Keratinocyte (primary cell): ENCODE measurements around the gene NATD1. TPM values are rescaled to one million over a fixed set of nuclear protein-coding genes. Genes with fewer than 3 reads are reported as not detected.

Source experiments
- DNase-seq: peaks from one replicate; pipeline ENCODE4 v3.0.0-alpha.2; 2011; ENCODE audit warnings: low read depth, missing footprints, low spot score
- FAIRE-seq: peaks from 2 replicates; lab custom pipeline; 2011; peaks lifted over from hg19 to GRCh38; lab: Jason Lieb, UNC
- H2AFZ ChIP-seq: 2 replicates; pipeline ENCODE4 v1.6.0; 2012; ENCODE audit warnings: low read length, control low read depth, inconsistent platforms; ENCODE audit not compliant: control insufficient read depth
- H3K27ac ChIP-seq: 2 replicates; pipeline ENCODE4 v1.5.1; 2011; ENCODE audit warnings: low read length; ENCODE audit not compliant: control insufficient read depth, insufficient read depth
- H3K27me3 ChIP-seq: 3 replicates; pipeline ENCODE4 v1.6.0; 2011; ENCODE audit warnings: low read length; ENCODE audit not compliant: control insufficient read depth, insufficient read depth; ENCODE audit errors: extremely low read depth
- H3K36me3 ChIP-seq, 2 experiments: 2 replicates in 1 of 2; 3 replicates in 1 of 2; pipeline ENCODE4 v1.5.1; 2011; ENCODE audit warnings: low read length in 2 of 2, mild to moderate bottlenecking in 1 of 2; ENCODE audit not compliant: control insufficient read depth in 2 of 2, insufficient read depth in 2 of 2; ENCODE audit errors: extremely low read depth in 1 of 2
- H3K4me1 ChIP-seq: 3 replicates; pipeline ENCODE4 v1.5.1; 2011; ENCODE audit warnings: low read length; ENCODE audit not compliant: control insufficient read depth, insufficient read depth; ENCODE audit errors: extremely low read depth
- H3K4me2 ChIP-seq: 3 replicates; pipeline ENCODE4 v1.6.0; 2011; ENCODE audit warnings: low read depth, low read length; ENCODE audit not compliant: control insufficient read depth, insufficient read depth; ENCODE audit errors: extremely low read depth
- H3K4me3 ChIP-seq, 3 experiments: fragments of 200-600 bp in 1 of 3; sonication (generic) in 1 of 3; 2 replicates in 2 of 3; 3 replicates in 1 of 3; pipeline ENCODE4 v1.5.1; 2011 to 2016; ENCODE audit warnings: low read length in 3 of 3, mild to moderate bottlenecking in 3 of 3, control low read depth in 2 of 3, inconsistent platforms in 1 of 3, low read depth in 1 of 3, mixed read lengths in 1 of 3, mixed run types in 1 of 3, moderate library complexity in 1 of 3; ENCODE audit not compliant: control insufficient read depth in 2 of 3, insufficient read depth in 2 of 3; ENCODE audit errors: extremely low read depth in 1 of 3
- H3K79me2 ChIP-seq: 2 replicates; pipeline ENCODE4 v1.6.0; 2012; ENCODE audit warnings: low read length; ENCODE audit not compliant: control insufficient read depth, insufficient read depth
- H3K9ac ChIP-seq: 3 replicates; pipeline ENCODE4 v1.6.0; 2011; ENCODE audit warnings: low read length; ENCODE audit not compliant: control insufficient read depth, insufficient read depth; ENCODE audit errors: extremely low read depth
- H3K9me1 ChIP-seq: 3 replicates; pipeline ENCODE4 v1.6.0; 2011; ENCODE audit warnings: low read length; ENCODE audit not compliant: control insufficient read depth, insufficient read depth; ENCODE audit errors: extremely low read depth
- H3K9me3 ChIP-seq: 2 replicates; pipeline ENCODE4 v1.5.1; 2012; ENCODE audit warnings: low read depth, low read length; ENCODE audit not compliant: control insufficient read depth
- H4K20me1 ChIP-seq: 3 replicates; pipeline ENCODE4 v1.6.0; 2011; ENCODE audit warnings: low read length; ENCODE audit not compliant: control insufficient read depth, insufficient read depth; ENCODE audit errors: extremely low read depth
- CTCF ChIP-seq, 3 experiments: IDR thresholded peaks in 1 of 3; conservative IDR thresholded peaks in 1 of 3; optimal IDR thresholded peaks in 1 of 3; 2 replicates in 2 of 3; 3 replicates in 1 of 3; pipeline versions ENCODE3 to v1.5.1; 2011; ENCODE audit warnings: low read length in 3 of 3, mild to moderate bottlenecking in 3 of 3, moderate library complexity in 2 of 3, control low read depth in 1 of 3, inconsistent platforms in 1 of 3; ENCODE audit not compliant: insufficient read depth in 2 of 3; ENCODE audit errors: extremely low read depth in 1 of 3
- EZH2 ChIP-seq: IDR thresholded peaks from one replicate; pipeline ENCODE4 v1.6.1; 2012; ENCODE audit warnings: inconsistent platforms, mild to moderate bottlenecking, low read length, moderate library complexity
- dilution Hi-C: fragments of 300-500 bp; cut with MboI; formaldehyde crosslinking; loops from one replicate; pipeline ENCODE4 v1.7.0; 2020; ENCODE audit warnings: low sequenced_read_pairs; ENCODE audit not compliant: extremely low pct_ligation_motif_present
- polyA plus RNA-seq, 5 experiments: library from polyadenylated mRNA; depleted of rRNA in 3 of 5; stranded (reverse) in 3 of 5; stranded (forward) in 1 of 5; unstranded in 1 of 5; fragments of >200 nt; gene quantifications; 1 replicate in 1 of 5; 2 replicates in 3 of 5; 3 replicates in 1 of 5; pipeline versions ENCODE4 v1.2.1 to v1.2.3, GENCODE V29; 2011 to 2012; ENCODE audit warnings: missing spikeins in 2 of 5, low read depth in 1 of 5, low replicate concordance in 1 of 5

Gene NATD1
- polyA plus RNA-seq, 1 donor (not counting 4 experiments of a cell fraction or from before 2014, with no cell fraction given): 1.5 TPM

GRCh38 chr17:21291357-21291756 lies 38.1 kb upstream of the NATD1 start:
- no peak for FAIRE-seq
- Histone ChIP-seq H3K4me3 (no peak overlapping the region), H3K79me2 (peaks cover 95% of the 10 kb centered on the region), H3K36me3 (peaks cover 12 to 18% of the 10 kb centered on the region in 2 experiments), H3K9ac (no peak overlapping the region), H3K9me1 (peaks cover 7% of the 10 kb centered on the region), H3K4me2 (no peak overlapping the region), H4K20me1 (peaks cover 16% of the 10 kb centered on the region), H3K27me3 (no peaks in the 10 kb centered on the region), H3K27ac (no peak overlapping the region), H2AFZ (no peak overlapping the region), H3K9me3 (peaks cover 3% of the 10 kb centered on the region), H3K4me1 (peaks cover 41% of the 10 kb centered on the region)
- TF ChIP-seq CTCF (optimal IDR thresholded peaks at IDR 0.05 in 1 of 3, IDR thresholded peaks at IDR 0.05 in 1 of 3, conservative IDR thresholded peaks at IDR 0.05 in 1 of 3; ENCODE audit: extremely low read depth in 1 of 3, insufficient read depth in 2 of 3, low read length in 3 of 3) (no peak), EZH2 (no peak)
- DNase-seq: no peak
- dilution Hi-C loops: no loop called here

GRCh38 chr17:21289902-21290571 lies 36.8 kb upstream of the NATD1 start:
- H4K20me1 ChIP-seq: peaks cover 16% of the 10 kb centered on the region
- TF ChIP-seq CTCF (optimal IDR thresholded peaks at IDR 0.05 in 1 of 3, IDR thresholded peaks at IDR 0.05 in 1 of 3, conservative IDR thresholded peaks at IDR 0.05 in 1 of 3; ENCODE audit: extremely low read depth in 1 of 3, insufficient read depth in 2 of 3, low read length in 3 of 3): peak; percentile 19 to 60 (median 25)
- no peak for TF ChIP-seq EZH2
- DNase-seq (no peak), FAIRE-seq (no peak)
- H3K4me3 ChIP-seq: no peak overlapping the region
- H3K9me3 ChIP-seq: peaks cover 3% of the 10 kb centered on the region
- no peak overlapping the region for H2AFZ ChIP-seq
- H3K9me1 ChIP-seq: peaks cover 7% of the 10 kb centered on the region
- H3K4me2 ChIP-seq: no peak overlapping the region
- dilution Hi-C loops: no loop called here
- peaks cover 12 to 18% of the 10 kb centered on the region in 2 experiments for H3K36me3 ChIP-seq
- H3K4me1 ChIP-seq: peaks cover 41% of the 10 kb centered on the region
- H3K27me3 ChIP-seq: no peaks in the 10 kb centered on the region
- no peak overlapping the region for H3K27ac ChIP-seq
- peak overlapping the region; percentile 16 for H3K9ac ChIP-seq
- H3K79me2 ChIP-seq: peaks cover 96% of the 10 kb centered on the region
